Measurements from ENCODE around the gene SOX5. TPM values are rescaled to one million over a fixed set of nuclear protein-coding genes. Genes with fewer than 3 reads are reported as not detected.
"Not testable (repeated sequence)": the region's sequence is repeated elsewhere in the genome, so short reads cannot be mapped to it uniquely, and the experiment has no call there.

SOX5 gene
- total RNA-seq, 1 donor from 2014 or later = 0.17 TPM

DNA sequence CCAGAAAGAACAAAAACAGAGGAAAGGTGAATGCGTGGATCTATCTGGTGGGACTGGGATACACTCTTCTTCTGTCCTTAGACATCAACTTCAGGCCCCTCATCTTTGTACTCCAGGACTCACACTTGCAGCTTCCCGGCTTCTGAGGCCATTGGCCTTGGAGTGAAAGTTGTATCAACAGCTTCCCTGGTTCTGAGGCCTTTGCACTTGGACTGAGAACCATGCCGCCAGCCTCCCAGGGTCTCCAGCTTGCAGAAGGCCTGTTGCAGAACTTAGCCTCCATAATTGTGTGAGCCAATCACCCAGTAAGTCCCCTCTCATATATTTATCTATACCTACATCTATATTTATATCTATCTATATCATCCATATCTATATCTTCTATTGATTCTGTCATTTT is 218.4 kb downstream of the SOX5 start:
- no peak for DNase-seq (ENCODE audit: low read depth)
- no peak for TF ChIP-seq CTCF (conservative IDR thresholded peaks at IDR 0.05; ENCODE audit: low read depth, low read length)
- H3K4me3 ChIP-seq (ENCODE audit: low read depth, low read length) = no peak overlapping the region

- no peak overlapping the region for H3K4me3 ChIP-seq (ENCODE audit: low read depth, low read length)
- no peak for TF ChIP-seq CTCF (conservative IDR thresholded peaks at IDR 0.05; ENCODE audit: low read depth, low read length)
- peak; percentile 46 for DNase-seq (ENCODE audit: low read depth)
These were observed 220.1 kb downstream of the SOX5 start for GRCh38 chr12:23729359-23729758.

DNA sequence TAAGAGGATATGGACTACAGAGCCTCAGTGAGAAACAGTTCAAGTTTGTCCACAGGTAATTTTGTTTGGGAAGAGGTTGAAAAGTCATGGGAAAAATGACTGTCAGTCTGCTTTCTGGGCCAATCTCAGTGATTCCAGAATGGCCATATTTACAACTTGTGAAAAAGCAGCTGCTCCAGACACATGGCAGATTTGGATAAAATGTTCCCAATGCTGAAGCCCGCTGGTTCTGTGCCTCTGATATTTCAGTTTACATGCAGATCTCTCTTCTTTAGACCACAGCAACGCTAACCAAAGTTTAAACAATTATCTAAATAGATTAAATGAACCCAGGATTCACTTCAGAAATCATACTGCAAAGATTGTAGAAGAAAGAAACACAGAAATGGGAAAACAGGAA is 222.8 kb downstream of the SOX5 start:
- no peak for TF ChIP-seq CTCF (conservative IDR thresholded peaks at IDR 0.05; ENCODE audit: low read depth, low read length)
- no peak overlapping the region for H3K4me3 ChIP-seq (ENCODE audit: low read depth, low read length)
- DNase-seq (ENCODE audit: low read depth) = no peak

- no peak for DNase-seq (ENCODE audit: low read depth)
- no peak for TF ChIP-seq CTCF (conservative IDR thresholded peaks at IDR 0.05; ENCODE audit: low read depth, low read length)
- H3K4me3 ChIP-seq (ENCODE audit: low read depth, low read length) = no peak overlapping the region
These were observed 226.8 kb downstream of the SOX5 start for GRCh38 chr12:23722655-23723054.

GRCh38 chr12:23721268-23721667 is 228.2 kb downstream of the SOX5 start:
- no peak for TF ChIP-seq CTCF (conservative IDR thresholded peaks at IDR 0.05; ENCODE audit: low read depth, low read length)
- H3K4me3 ChIP-seq (ENCODE audit: low read depth, low read length) = no peak overlapping the region
- DNase-seq (ENCODE audit: low read depth) = no peak

- no peak overlapping the region for H3K4me3 ChIP-seq (ENCODE audit: low read depth, low read length)
- no peak for DNase-seq (ENCODE audit: low read depth)
- no peak for TF ChIP-seq CTCF (conservative IDR thresholded peaks at IDR 0.05; ENCODE audit: low read depth, low read length)
These were observed 230.0 kb downstream of the SOX5 start for GRCh38 chr12:23719493-23719892.

DNA sequence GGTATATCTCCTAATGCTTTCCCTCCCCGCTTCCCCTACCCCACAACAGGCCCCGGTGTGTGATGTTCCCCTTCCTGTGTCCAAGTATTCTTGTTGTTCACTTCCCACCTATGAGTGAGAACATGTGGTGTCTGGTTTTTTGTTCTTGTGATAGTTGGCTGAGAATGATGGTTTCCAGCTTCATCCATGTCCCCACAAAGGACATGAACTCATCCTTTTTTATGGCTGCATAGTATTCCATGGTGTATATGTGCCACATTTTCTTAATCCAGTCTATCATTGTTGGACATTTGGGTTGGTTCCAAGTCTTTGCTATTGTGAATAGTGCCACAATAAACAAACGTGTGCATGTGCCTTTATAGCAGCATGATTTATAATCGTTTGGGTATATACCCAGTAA is 239.1 kb downstream of the SOX5 start:
- DNase-seq (ENCODE audit: low read depth); H3K4me3 ChIP-seq (ENCODE audit: low read depth, low read length): not testable (repeated sequence)
